Smooth muscle cell (in vitro differentiated cells): Measurements from ENCODE around the gene SV2C. TPM values are rescaled to one million over a fixed set of nuclear protein-coding genes. Genes with fewer than 3 reads are reported as not detected.

Experiments
- DNase-seq: peaks from one replicate; lab custom pipeline; 2025; ENCODE audit not compliant: unreplicated experiment; lab: John Stamatoyannopoulos, UW
- H2AFZ ChIP-seq: fragments of 200-600 bp; sonication (generic); 2 replicates; pipeline ENCODE4 v1.6.0; 2016; ENCODE audit warnings: antibody characterized with exemption, low read depth, mild to moderate bottlenecking
- H3F3A ChIP-seq: fragments of 200-600 bp; sonication (generic); 2 replicates; pipeline ENCODE4 v1.6.0; 2017; ENCODE audit warnings: antibody characterized with exemption, low read depth
- H3K27ac ChIP-seq: fragments of 200-600 bp; sonication (generic); 2 replicates; pipeline ENCODE4 v1.5.1; 2016; ENCODE audit warnings: low read depth, mild to moderate bottlenecking
- H3K27me3 ChIP-seq: fragments of 200-600 bp; sonication (generic); 2 replicates; pipeline ENCODE4 v1.6.1; 2016; ENCODE audit warnings: low read depth, mild to moderate bottlenecking
- H3K36me3 ChIP-seq: fragments of 200-600 bp; sonication (generic); 2 replicates; pipeline ENCODE4 v1.5.1; 2016; ENCODE audit warnings: low read depth
- H3K4me1 ChIP-seq: fragments of 200-600 bp; sonication (generic); 2 replicates; pipeline ENCODE4 v1.5.1; 2016; ENCODE audit warnings: low read depth
- H3K4me2 ChIP-seq: fragments of 200-600 bp; sonication (generic); 2 replicates; pipeline ENCODE4 v1.6.0; 2016; ENCODE audit warnings: mild to moderate bottlenecking
- H3K4me3 ChIP-seq: fragments of 200-600 bp; sonication (generic); 2 replicates; pipeline ENCODE4 v1.5.1; 2016; ENCODE audit warnings: mild to moderate bottlenecking
- H3K79me2 ChIP-seq: fragments of 200-600 bp; sonication (generic); 2 replicates; pipeline ENCODE4 v1.6.0; 2016; ENCODE audit warnings: low read depth, mild to moderate bottlenecking
- H3K9ac ChIP-seq: fragments of 200-600 bp; sonication (generic); 2 replicates; pipeline ENCODE4 v1.6.0; 2016; ENCODE audit warnings: low read depth
- H3K9me3 ChIP-seq: fragments of 200-600 bp; sonication (generic); replicated peaks from 2 replicates; pipeline ENCODE4 v1.5.1; 2016; ENCODE audit warnings: low read depth
- H4K20me1 ChIP-seq: fragments of 200-600 bp; sonication (generic); 2 replicates; pipeline ENCODE4 v1.6.0; 2016; ENCODE audit warnings: low read depth
- CTCF ChIP-seq: fragments of 200-600 bp; sonication (generic); IDR thresholded peaks from 2 replicates; pipeline ENCODE4 v1.5.1; 2017; ENCODE audit warnings: borderline replicate concordance, mild to moderate bottlenecking, antibody characterized with exemption; ENCODE audit not compliant: insufficient read depth, poor library complexity, severe bottlenecking
- WGBS: methylation state at CpG from one replicate; pipeline ENCODE4 v1.1.7; 2016; ENCODE audit warnings: low lambda C conversion rate; 5-methylcytosine and 5-hydroxymethylcytosine counted together
- polyA plus RNA-seq: library from polyadenylated mRNA; unstranded; fragments of >200 nt; fragmentation: Nextera tagmentation; extraction: Ambion mirVana; gene quantifications from 2 replicates; pipeline ENCODE4 v1.2.1, GENCODE V29; 2016
- total RNA-seq: library from RNA; depleted of rRNA; stranded (reverse); fragments of >200 nt; gene quantifications from 2 replicates; pipeline ENCODE4 v1.2.3, GENCODE V29; 2014

The SV2C gene
- total and polyA plus RNA-seq, 2 experiments from 2014 or later = not detected

- H3K9me3 ChIP-seq = no peaks in the 10 kb centered on the region
- H3K4me3 ChIP-seq = no peak overlapping the region
- H3K27me3 ChIP-seq = no peaks in the 10 kb centered on the region
- 92% methylated on average over 2 of the region's 2 CpGs for WGBS
- no peak for DNase-seq
- TF ChIP-seq CTCF = no peak
- H2AFZ ChIP-seq = no peak overlapping the region
- H3K4me1 ChIP-seq = peaks cover 6% of the 10 kb centered on the region
- no peak overlapping the region for H3K27ac ChIP-seq
- H3K36me3 ChIP-seq = no peaks in the 10 kb centered on the region
- H3K79me2 ChIP-seq = no peaks in the 10 kb centered on the region
- H3K9ac ChIP-seq = no peak overlapping the region
- H3K4me2 ChIP-seq = no peak overlapping the region
- H3F3A ChIP-seq = no peaks in the 10 kb centered on the region
- H4K20me1 ChIP-seq = no peaks in the 10 kb centered on the region
Measured at GRCh38 chr5:76196886-76197489, 113.8 kb downstream of the SV2C start.

GRCh38 chr5:76197726-76198125, 114.5 kb downstream of the SV2C start:
- Histone ChIP-seq H4K20me1 (no peaks in the 10 kb centered on the region), H3F3A (no peaks in the 10 kb centered on the region), H3K4me2 (no peak overlapping the region), H3K4me3 (no peak overlapping the region), H3K9ac (no peak overlapping the region), H3K27ac (no peak overlapping the region), H3K79me2 (no peaks in the 10 kb centered on the region), H3K4me1 (peaks cover 6% of the 10 kb centered on the region), H3K27me3 (no peaks in the 10 kb centered on the region), H3K36me3 (no peaks in the 10 kb centered on the region), H2AFZ (no peak overlapping the region), H3K9me3 (no peaks in the 10 kb centered on the region)
- no peak for TF ChIP-seq CTCF
- DNase-seq = no peak
- WGBS = 78% methylated on average over 3 of the region's 3 CpGs

- Histone ChIP-seq H3K4me1 (peaks cover 6% of the 10 kb centered on the region), H2AFZ (peak overlapping the region; percentile 62), H3K27me3 (no peaks in the 10 kb centered on the region), H3K36me3 (no peaks in the 10 kb centered on the region), H4K20me1 (no peaks in the 10 kb centered on the region), H3K9ac (no peak overlapping the region), H3K4me2 (peak overlapping the region; percentile 58), H3F3A (no peaks in the 10 kb centered on the region), H3K79me2 (no peaks in the 10 kb centered on the region), H3K27ac (peak overlapping the region; percentile 29), H3K4me3 (no peak overlapping the region), H3K9me3 (no peaks in the 10 kb centered on the region)
- DNase-seq = no peak
- 47% methylated on average over 6 of the region's 6 CpGs for WGBS
- TF ChIP-seq CTCF = no peak
Measured at GRCh38 chr5:76199336-76200318, 116.4 kb downstream of the SV2C start.
